Transverse colon (tissue), 4 donors: ENCODE results near the gene KMT5B.

ENCODE experiments used
- CTCF ChIP-seq, 5 experiments: fragments of 200-600 bp in 3 of 5; fragments of 450-650 bp in 2 of 5; sonication (generic) in 3 of 5; IDR thresholded peaks; 1 replicate in 2 of 5; 2 replicates in 3 of 5; pipeline ENCODE4 v1.5.1; 2016 to 2017; ENCODE audit warnings: antibody characterized with exemption in 5 of 5, inconsistent platforms in 3 of 5, mild to moderate bottlenecking in 2 of 5, moderate library complexity in 1 of 5
- EP300 ChIP-seq: sonication (generic); formaldehyde crosslinking; IDR thresholded peaks from one replicate; pipeline ENCODE4 v1.6.1; 2017; ENCODE audit warnings: antibody characterized with exemption, low read depth
- POLR2A ChIP-seq: fragments of 450-650 bp; IDR thresholded peaks from one replicate; pipeline ENCODE4 v1.6.1; 2016; ENCODE audit warnings: antibody characterized with exemption, mild to moderate bottlenecking, moderate library complexity
- POLR2AphosphoS5 ChIP-seq, 3 donors: sonication (generic); formaldehyde crosslinking; IDR thresholded peaks; one replicate each; pipeline ENCODE4 v1.6.1; 2016; ENCODE audit warnings: antibody characterized with exemption in 3 of 3

- TF ChIP-seq CTCF (IDR thresholded peaks at IDR 0.05), result no peak
- TF ChIP-seq POLR2A, result no peak
- TF ChIP-seq EP300, result no peak
- TF ChIP-seq POLR2AphosphoS5 (IDR thresholded peaks at IDR 0.05), result no peak
Measured at GRCh38 chr11:68202165-68202564, 10.9 kb downstream of the KMT5B start.
